Activated CD4-positive, alpha-beta memory T cell treated with anti-CD3 and anti-CD28 coated beads for 36 hours (primary cell): Measurements from ENCODE around the gene DPP9. TPM values are rescaled to one million over a fixed set of nuclear protein-coding genes. Genes with fewer than 3 reads are reported as not detected.
"Not testable (repeated sequence)": the region's sequence is repeated elsewhere in the genome, so short reads cannot be mapped to it uniquely, and the experiment has no call there.

Experiments used
- CTCF ChIA-PET: fragments of 350-600 bp; sonication (Branson Sonifier 250); formaldehyde crosslinking; loops from one replicate; lab custom pipeline; 2021; ENCODE audit warnings: antibody characterized with exemption, inconsistent platforms; lab: Charles Lee
- POLR2A ChIA-PET: fragments of 350-600 bp; sonication (Branson Sonifier 250); formaldehyde crosslinking; loops from one replicate; lab custom pipeline; 2021; ENCODE audit warnings: antibody characterized with exemption; lab: Charles Lee
- DNase-seq: peaks from one replicate; pipeline ENCODE4 v3.0.0-alpha.2; 2020
- H3K27ac Mint-ChIP-seq: one replicate; pipeline ENCODE4 v1.8.0; 2021; ENCODE audit warnings: mixed read lengths
- H3K27me3 Mint-ChIP-seq: one replicate; pipeline ENCODE4 v1.8.0; 2021; ENCODE audit warnings: mixed read lengths
- H3K36me3 Mint-ChIP-seq: one replicate; pipeline ENCODE4 v1.8.0; 2021; ENCODE audit warnings: mixed read lengths
- H3K4me1 Mint-ChIP-seq: one replicate; pipeline ENCODE4 v1.8.0; 2021; ENCODE audit warnings: low read depth, mixed read lengths
- H3K4me3 Mint-ChIP-seq: one replicate; pipeline ENCODE4 v1.8.0; 2021; ENCODE audit warnings: mild to moderate bottlenecking, mixed read lengths
- H3K9me3 Mint-ChIP-seq: one replicate; pipeline ENCODE4 v1.8.0; 2021; ENCODE audit warnings: mixed read lengths
- intact Hi-C: fragments of 100-400 bp; cut with micrococcal nuclease; formaldehyde crosslinking; loops from one replicate; pipeline ENCODE4 v1.15.1; 2023
- total RNA-seq, 2 experiments: library from RNA; stranded (reverse); gene quantifications; one replicate each; pipeline ENCODE4 v1.2.3, GENCODE V29; 2021

DPP9 gene
- total RNA-seq, 2 experiments from 2014 or later = 54.8 to 57.5 TPM

- Mint-ChIP-seq H3K27ac (no peak overlapping the region), H3K4me1 (no peaks in the 10 kb centered on the region), H3K4me3 (no peak overlapping the region), H3K27me3 (no peaks in the 10 kb centered on the region), H3K36me3 (peaks cover 29% of the 10 kb centered on the region), H3K9me3 (no peaks in the 10 kb centered on the region)
- POLR2A ChIA-PET = no interaction called here
- no peak for DNase-seq
- CTCF ChIA-PET = no interaction called here
- intact Hi-C loops = no loop called here
Measured at GRCh38 chr19:4692251-4693077, 31.2 kb downstream of the DPP9 start.

- H3K9me3 Mint-ChIP-seq = no peaks in the 10 kb centered on the region
- intact Hi-C loops = no loop called here
- H3K27me3 Mint-ChIP-seq = no peaks in the 10 kb centered on the region
- peaks cover 33% of the 10 kb centered on the region for H3K36me3 Mint-ChIP-seq
- H3K27ac Mint-ChIP-seq = no peak overlapping the region
- no peak for DNase-seq
- no peaks in the 10 kb centered on the region for H3K4me1 Mint-ChIP-seq
- CTCF ChIA-PET = interaction anchor here (0.6 kb wide), 1 partner anchor 66 kb away, joined by 3 read pairs; no protein-coding TSS in a partner anchor
- POLR2A ChIA-PET = no interaction called here
- H3K4me3 Mint-ChIP-seq = no peak overlapping the region
Measured at GRCh38 chr19:4691373-4691772, 32.3 kb downstream of the DPP9 start.

- Mint-ChIP-seq H3K27ac (no peak overlapping the region), H3K4me1 (no peaks in the 10 kb centered on the region), H3K9me3 (no peaks in the 10 kb centered on the region), H3K4me3 (no peak overlapping the region), H3K36me3 (peaks cover 28% of the 10 kb centered on the region), H3K27me3 (no peaks in the 10 kb centered on the region)
- no peak for DNase-seq
- intact Hi-C loops = no loop called here
- ChIA-PET POLR2A (no interaction called here), CTCF (no interaction called here)
Measured at GRCh38 chr19:4690361-4690760, 33.3 kb downstream of the DPP9 start.

- ChIA-PET CTCF (interaction anchor here (0.7 to 1.0 kb wide), 2 partner anchors 102 to 164 kb away, joined by 3 read pairs; partner anchors contain the start of gene FEM1A), POLR2A (no interaction called here)
- H3K27ac Mint-ChIP-seq = no peak overlapping the region
- intact Hi-C loops = no loop called here
- no peak overlapping the region for H3K4me3 Mint-ChIP-seq
- peaks cover 24% of the 10 kb centered on the region for H3K36me3 Mint-ChIP-seq
- no peaks in the 10 kb centered on the region for H3K4me1 Mint-ChIP-seq
- no peaks in the 10 kb centered on the region for H3K27me3 Mint-ChIP-seq
- DNase-seq = no peak
- no peaks in the 10 kb centered on the region for H3K9me3 Mint-ChIP-seq
Measured at GRCh38 chr19:4689403-4689802, 34.2 kb downstream of the DPP9 start.

GRCh38 chr19:4688587-4688986 is 35.1 kb downstream of the DPP9 start:
- no peaks in the 10 kb centered on the region for H3K9me3 Mint-ChIP-seq
- intact Hi-C loops = no loop called here
- no peak overlapping the region for H3K27ac Mint-ChIP-seq
- DNase-seq = no peak
- CTCF ChIA-PET = interaction anchor here (1.0 kb wide), 1 partner anchor 103 kb away, joined by 3 read pairs; the partner anchor contains the start of gene FEM1A
- POLR2A ChIA-PET = no interaction called here
- H3K4me1 Mint-ChIP-seq = no peaks in the 10 kb centered on the region
- H3K27me3 Mint-ChIP-seq = no peaks in the 10 kb centered on the region
- H3K4me3 Mint-ChIP-seq = no peak overlapping the region
- H3K36me3 Mint-ChIP-seq = peaks cover 27% of the 10 kb centered on the region

GRCh38 chr19:4687396-4687795 is 36.2 kb downstream of the DPP9 start:
- POLR2A ChIA-PET = no interaction called here
- H3K27ac Mint-ChIP-seq = no peak overlapping the region
- no peaks in the 10 kb centered on the region for H3K4me1 Mint-ChIP-seq
- DNase-seq = no peak
- H3K36me3 Mint-ChIP-seq = peaks cover 24% of the 10 kb centered on the region
- CTCF ChIA-PET = no interaction called here
- no peaks in the 10 kb centered on the region for H3K9me3 Mint-ChIP-seq
- intact Hi-C loops = no loop called here
- H3K27me3 Mint-ChIP-seq = no peaks in the 10 kb centered on the region
- no peak overlapping the region for H3K4me3 Mint-ChIP-seq

GRCh38 chr19:4686700-4687099 is 36.9 kb downstream of the DPP9 start:
- Mint-ChIP-seq H3K27me3 (no peaks in the 10 kb centered on the region), H3K36me3 (peaks cover 20% of the 10 kb centered on the region), H3K4me1 (no peaks in the 10 kb centered on the region), H3K4me3 (no peak overlapping the region), H3K27ac (no peak overlapping the region), H3K9me3 (no peaks in the 10 kb centered on the region)
- CTCF ChIA-PET = no interaction called here
- POLR2A ChIA-PET = no interaction called here
- intact Hi-C loops = no loop called here
- DNase-seq = no peak

GRCh38 chr19:4684312-4685095 is 39.1 kb downstream of the DPP9 start:
- CTCF ChIA-PET = no interaction called here
- H3K27ac Mint-ChIP-seq = no peak overlapping the region
- H3K4me3 Mint-ChIP-seq = no peak overlapping the region
- no peaks in the 10 kb centered on the region for H3K27me3 Mint-ChIP-seq
- DNase-seq = no peak
- POLR2A ChIA-PET = no interaction called here
- intact Hi-C loops = no loop called here
- H3K9me3 Mint-ChIP-seq = no peaks in the 10 kb centered on the region
- no peaks in the 10 kb centered on the region for H3K4me1 Mint-ChIP-seq
- H3K36me3 Mint-ChIP-seq = peaks cover 17% of the 10 kb centered on the region

GRCh38 chr19:4682417-4683200 is 41.0 kb downstream of the DPP9 start:
- DNase-seq = no peak
- ChIA-PET CTCF (no interaction called here), POLR2A (no interaction called here)
- Mint-ChIP-seq H3K9me3 (no peaks in the 10 kb centered on the region), H3K36me3 (peaks cover 17% of the 10 kb centered on the region), H3K4me1 (no peaks in the 10 kb centered on the region), H3K4me3 (no peak overlapping the region), H3K27me3 (no peaks in the 10 kb centered on the region), H3K27ac (no peak overlapping the region)
- intact Hi-C loops = no loop called here

GRCh38 chr19:4680021-4680420 is 43.6 kb downstream of the DPP9 start:
- H3K27ac Mint-ChIP-seq, DNase-seq, H3K4me3 Mint-ChIP-seq, CTCF ChIA-PET, H3K4me1 Mint-ChIP-seq, intact Hi-C loops, H3K27me3 Mint-ChIP-seq, POLR2A ChIA-PET, H3K9me3 Mint-ChIP-seq: not testable (repeated sequence)
- peaks cover 13% of the 10 kb centered on the region for H3K36me3 Mint-ChIP-seq

- intact Hi-C loops = no loop called here
- ChIA-PET CTCF (no interaction called here), POLR2A (no interaction called here)
- Mint-ChIP-seq H3K4me1 (no peaks in the 10 kb centered on the region), H3K4me3 (no peak overlapping the region), H3K27me3 (no peaks in the 10 kb centered on the region), H3K36me3 (peaks cover 11% of the 10 kb centered on the region), H3K27ac (no peak overlapping the region), H3K9me3 (no peaks in the 10 kb centered on the region)
- peak; percentile 20 for DNase-seq
Measured at GRCh38 chr19:4678881-4679790, 44.5 kb downstream of the DPP9 start.
